Measurements from ENCODE around the gene CASP3.

CASP3 gene

GRCh38 chr4:184675821-184676492 lies 26.7 kb upstream of the CASP3 start:
- Histone ChIP-seq H3K27ac (ENCODE audit: low read depth, low read length) (no peak overlapping the region), H3K9me3 (ENCODE audit: low read length) (no peaks in the 10 kb centered on the region), H3K27me3 (ENCODE audit: control insufficient read depth in 1 of 2, insufficient read depth in 2 of 2, low read length in 2 of 2) (no peaks in the 10 kb centered on the region), H3K9ac (ENCODE audit: low read length) (no peak overlapping the region), H3K4me1 (ENCODE audit: insufficient read depth, low read length) (no peaks in the 10 kb centered on the region), H3K36me3 (ENCODE audit: insufficient read depth, low read length) (peaks cover 17% of the 10 kb centered on the region), H3K4me3 (ENCODE audit: low read depth in 1 of 2, low read length in 2 of 2) (no peak overlapping the region)

GRCh38 chr4:184675018-184675417 lies 25.8 kb upstream of the CASP3 start:
- Histone ChIP-seq H3K9me3 (ENCODE audit: low read length) (no peaks in the 10 kb centered on the region), H3K27me3 (ENCODE audit: control insufficient read depth in 1 of 2, insufficient read depth in 2 of 2, low read length in 2 of 2) (no peaks in the 10 kb centered on the region), H3K9ac (ENCODE audit: low read length) (no peak overlapping the region), H3K27ac (ENCODE audit: low read depth, low read length) (no peak overlapping the region), H3K36me3 (ENCODE audit: insufficient read depth, low read length) (peaks cover 17% of the 10 kb centered on the region), H3K4me1 (ENCODE audit: insufficient read depth, low read length) (no peaks in the 10 kb centered on the region), H3K4me3 (ENCODE audit: low read depth in 1 of 2, low read length in 2 of 2) (no peak overlapping the region)

GRCh38 chr4:184674011-184674410 lies 24.8 kb upstream of the CASP3 start:
- Histone ChIP-seq H3K27ac (ENCODE audit: low read depth, low read length) (no peak overlapping the region), H3K4me1 (ENCODE audit: insufficient read depth, low read length) (no peaks in the 10 kb centered on the region), H3K9ac (ENCODE audit: low read length) (no peak overlapping the region), H3K9me3 (ENCODE audit: low read length) (no peaks in the 10 kb centered on the region), H3K4me3 (ENCODE audit: low read depth in 1 of 2, low read length in 2 of 2) (no peak overlapping the region), H3K36me3 (ENCODE audit: insufficient read depth, low read length) (peaks cover 17% of the 10 kb centered on the region), H3K27me3 (ENCODE audit: control insufficient read depth in 1 of 2, insufficient read depth in 2 of 2, low read length in 2 of 2) (no peaks in the 10 kb centered on the region)

- Histone ChIP-seq H3K9me3 (ENCODE audit: low read length) (no peaks in the 10 kb centered on the region), H3K4me1 (ENCODE audit: insufficient read depth, low read length) (no peaks in the 10 kb centered on the region), H3K9ac (ENCODE audit: low read length) (no peak overlapping the region), H3K36me3 (ENCODE audit: insufficient read depth, low read length) (peaks cover 17% of the 10 kb centered on the region), H3K27me3 (ENCODE audit: control insufficient read depth in 1 of 2, insufficient read depth in 2 of 2, low read length in 2 of 2) (no peaks in the 10 kb centered on the region), H3K27ac (ENCODE audit: low read depth, low read length) (no peak overlapping the region), H3K4me3 (ENCODE audit: low read depth in 1 of 2, low read length in 2 of 2) (no peak overlapping the region)
These were observed 23.5 kb upstream of the CASP3 start for GRCh38 chr4:184672741-184673140.

- H3K27ac ChIP-seq (ENCODE audit: low read depth, low read length) = no peak overlapping the region
- no peaks in the 10 kb centered on the region for H3K9me3 ChIP-seq (ENCODE audit: low read length)
- peaks cover 28% of the 10 kb centered on the region for H3K36me3 ChIP-seq (ENCODE audit: insufficient read depth, low read length)
- no peaks in the 10 kb centered on the region for H3K4me1 ChIP-seq (ENCODE audit: insufficient read depth, low read length)
- H3K27me3 ChIP-seq (ENCODE audit: control insufficient read depth in 1 of 2, insufficient read depth in 2 of 2, low read length in 2 of 2) = no peaks in the 10 kb centered on the region
- H3K4me3 ChIP-seq (ENCODE audit: low read depth in 1 of 2, low read length in 2 of 2) = no peak overlapping the region
- no peak overlapping the region for H3K9ac ChIP-seq (ENCODE audit: low read length)
These were observed 21.9 kb upstream of the CASP3 start for GRCh38 chr4:184671101-184671500.

GRCh38 chr4:184669251-184669650 lies 20.0 kb upstream of the CASP3 start:
- H3K27me3 ChIP-seq (ENCODE audit: control insufficient read depth in 1 of 2, insufficient read depth in 2 of 2, low read length in 2 of 2) = no peaks in the 10 kb centered on the region
- H3K27ac ChIP-seq (ENCODE audit: low read depth, low read length) = no peak overlapping the region
- H3K4me1 ChIP-seq (ENCODE audit: insufficient read depth, low read length) = no peaks in the 10 kb centered on the region
- no peak overlapping the region for H3K9ac ChIP-seq (ENCODE audit: low read length)
- H3K36me3 ChIP-seq (ENCODE audit: insufficient read depth, low read length) = peaks cover 28% of the 10 kb centered on the region
- H3K9me3 ChIP-seq (ENCODE audit: low read length) = no peaks in the 10 kb centered on the region
- no peak overlapping the region for H3K4me3 ChIP-seq (ENCODE audit: low read depth in 1 of 2, low read length in 2 of 2)

GRCh38 chr4:184668511-184669114 lies 19.4 kb upstream of the CASP3 start:
- Histone ChIP-seq H3K27me3 (ENCODE audit: control insufficient read depth in 1 of 2, insufficient read depth in 2 of 2, low read length in 2 of 2) (no peaks in the 10 kb centered on the region), H3K27ac (ENCODE audit: low read depth, low read length) (no peak overlapping the region), H3K4me1 (ENCODE audit: insufficient read depth, low read length) (no peaks in the 10 kb centered on the region), H3K36me3 (ENCODE audit: insufficient read depth, low read length) (peaks cover 22% of the 10 kb centered on the region), H3K4me3 (ENCODE audit: low read depth in 1 of 2, low read length in 2 of 2) (no peak overlapping the region), H3K9ac (ENCODE audit: low read length) (no peak overlapping the region), H3K9me3 (ENCODE audit: low read length) (no peaks in the 10 kb centered on the region)

- no peaks in the 10 kb centered on the region for H3K27me3 ChIP-seq (ENCODE audit: control insufficient read depth in 1 of 2, insufficient read depth in 2 of 2, low read length in 2 of 2)
- H3K27ac ChIP-seq (ENCODE audit: low read depth, low read length) = no peak overlapping the region
- peaks cover 21% of the 10 kb centered on the region for H3K36me3 ChIP-seq (ENCODE audit: insufficient read depth, low read length)
These were observed 18.8 kb upstream of the CASP3 start for GRCh38 chr4:184668096-184668495.

GRCh38 chr4:184666670-184667069 lies 17.4 kb upstream of the CASP3 start:
- Histone ChIP-seq H3K4me3 (ENCODE audit: low read depth in 1 of 2, low read length in 2 of 2) (no peak overlapping the region), H3K27me3 (ENCODE audit: control insufficient read depth in 1 of 2, insufficient read depth in 2 of 2, low read length in 2 of 2) (no peaks in the 10 kb centered on the region), H3K4me1 (ENCODE audit: insufficient read depth, low read length) (no peaks in the 10 kb centered on the region), H3K36me3 (ENCODE audit: insufficient read depth, low read length) (peaks cover 11% of the 10 kb centered on the region), H3K9ac (ENCODE audit: low read length) (no peak overlapping the region), H3K27ac (ENCODE audit: low read depth, low read length) (no peak overlapping the region), H3K9me3 (ENCODE audit: low read length) (no peaks in the 10 kb centered on the region)

More at GRCh38 chr4:184668096-184668495, 18.8 kb upstream of the CASP3 start:
- Histone ChIP-seq H3K4me3 (ENCODE audit: low read depth in 1 of 2, low read length in 2 of 2) (no peak overlapping the region), H3K9me3 (ENCODE audit: low read length) (no peaks in the 10 kb centered on the region), H3K4me1 (ENCODE audit: insufficient read depth, low read length) (no peaks in the 10 kb centered on the region), H3K9ac (ENCODE audit: low read length) (no peak overlapping the region)

- Histone ChIP-seq H3K36me3 (ENCODE audit: insufficient read depth, low read length) (peaks cover 22% of the 10 kb centered on the region), H3K27me3 (ENCODE audit: control insufficient read depth in 1 of 2, insufficient read depth in 2 of 2, low read length in 2 of 2) (no peaks in the 10 kb centered on the region), H3K27ac (ENCODE audit: low read depth, low read length) (no peak overlapping the region), H3K4me1 (ENCODE audit: insufficient read depth, low read length) (no peaks in the 10 kb centered on the region), H3K4me3 (ENCODE audit: low read depth in 1 of 2, low read length in 2 of 2) (no peak overlapping the region), H3K9me3 (ENCODE audit: low read length) (no peaks in the 10 kb centered on the region), H3K9ac (ENCODE audit: low read length) (no peak overlapping the region)
These were observed 15.4 kb upstream of the CASP3 start for GRCh38 chr4:184664445-184665210.

GRCh38 chr4:184662236-184662635 lies 13.0 kb upstream of the CASP3 start:
- Histone ChIP-seq H3K27ac (ENCODE audit: low read depth, low read length) (no peak overlapping the region), H3K4me3 (ENCODE audit: low read depth in 1 of 2, low read length in 2 of 2) (no peak overlapping the region), H3K4me1 (ENCODE audit: insufficient read depth, low read length) (no peaks in the 10 kb centered on the region), H3K36me3 (ENCODE audit: insufficient read depth, low read length) (peaks cover 26% of the 10 kb centered on the region), H3K27me3 (ENCODE audit: control insufficient read depth in 1 of 2, insufficient read depth in 2 of 2, low read length in 2 of 2) (no peaks in the 10 kb centered on the region), H3K9ac (ENCODE audit: low read length) (no peak overlapping the region), H3K9me3 (ENCODE audit: low read length) (no peaks in the 10 kb centered on the region)

Measured in muscle layer of colon (tissue), 2 donors.